Kidney (tissue), 14 donors: ENCODE results near the gene SNX27. TPM values are rescaled to one million over a fixed set of nuclear protein-coding genes. Genes with fewer than 3 reads are reported as not detected.
"Not testable (repeated sequence)": the region's sequence is repeated elsewhere in the genome, so short reads cannot be mapped to it uniquely, and the experiment has no call there.

Experiments used
- DNase-seq, 5 donors: peaks; one replicate each; pipeline ENCODE4 v3.0.0-alpha.2; 2013 to 2020
- FAIRE-seq: peaks from 2 replicates; lab custom pipeline; 2012; peaks lifted over from hg19 to GRCh38; lab: Jason Lieb, UNC
- H3K27ac ChIP-seq, 2 donors: one replicate each; pipeline ENCODE4 v1.7.0; 2013; ENCODE audit warnings: low read depth in 2 of 2, low read length in 2 of 2, inconsistent platforms in 1 of 2
- H3K27me3 ChIP-seq: one replicate; pipeline ENCODE4 v1.7.1; 2013; ENCODE audit warnings: low read length, inconsistent platforms; ENCODE audit not compliant: control insufficient read depth, insufficient read depth
- H3K36me3 ChIP-seq, 3 donors: one replicate each; pipeline versions ENCODE4 v1.7.0 to v1.7.1; 2013; ENCODE audit warnings: low read length in 3 of 3, control low read depth in 1 of 3, inconsistent platforms in 1 of 3; ENCODE audit not compliant: insufficient read depth in 3 of 3, control insufficient read depth in 2 of 3
- H3K4me1 ChIP-seq, 3 donors: one replicate each; pipeline versions ENCODE4 v1.7.0 to v1.7.1; 2013; ENCODE audit warnings: low read length in 3 of 3, inconsistent platforms in 1 of 3, low read depth in 1 of 3; ENCODE audit not compliant: control insufficient read depth in 2 of 3, insufficient read depth in 2 of 3
- H3K4me3 ChIP-seq, 3 donors: one replicate each; pipeline versions ENCODE4 v1.7.0 to v1.8.1; 2013; ENCODE audit warnings: low read length in 3 of 3, control low read depth in 1 of 3, inconsistent platforms in 1 of 3
- H3K9ac ChIP-seq, 3 donors: one replicate each; pipeline versions ENCODE4 v1.7.0 to v1.7.1; 2013; ENCODE audit warnings: low read length in 3 of 3, control low read depth in 1 of 3, inconsistent platforms in 1 of 3
- H3K9me3 ChIP-seq, 3 donors: one replicate each; pipeline versions ENCODE4 v1.7.0 to v1.7.1; 2013; ENCODE audit warnings: low read length in 3 of 3, control low read depth in 1 of 3, inconsistent platforms in 1 of 3; ENCODE audit not compliant: control insufficient read depth in 2 of 3, insufficient read depth in 1 of 3
- intact Hi-C: fragments of 100-400 bp; cut with DNase I; formaldehyde crosslinking; loops from one replicate; pipeline ENCODE4 v1.11.1; 2022
- polyA plus RNA-seq: library from polyadenylated mRNA; stranded (reverse); fragments of 350-450 nt; fragmentation: Illumina TruSeq; extraction: RNeasy Lipid Tissue Mini Kit (QIAGEN cat#74804); gene quantifications from one replicate; pipeline ENCODE4 v1.2.3, GENCODE V29; 2014; ENCODE audit warnings: low read depth, low replicate concordance; ENCODE audit not compliant: insufficient read depth
- total RNA-seq: library from RNA; stranded (reverse); fragmentation: NEBNext Ultra II Directional; extraction: Animal tissue kit (Norgen Biotek cat#: 25700); gene quantifications from one replicate; pipeline ENCODE4 v1.2.1, GENCODE V29; 2021
- TF ChIP-seq, protein P1 (sequence below): IDR thresholded peaks from 3 replicates; pipeline ENCODE4 v1.5.1; 2012; ENCODE audit warnings: mild to moderate bottlenecking, moderate library complexity, borderline replicate concordance; ENCODE audit not compliant: insufficient read depth; ENCODE audit errors: extremely low read depth
- donor health status: control.
- donor health status: control.
- donor health status: control.
- donor health status: control.
- donor health status: control.
- donor health status: DM: yes; HTN: yes; CAD: no.
- donor health status: Normal renal cell carcinoma (clear cell type).

SNX27 gene
- total and polyA plus RNA-seq, 2 donors from 2014 or later = 13.5 to 46.3 TPM

DNA sequence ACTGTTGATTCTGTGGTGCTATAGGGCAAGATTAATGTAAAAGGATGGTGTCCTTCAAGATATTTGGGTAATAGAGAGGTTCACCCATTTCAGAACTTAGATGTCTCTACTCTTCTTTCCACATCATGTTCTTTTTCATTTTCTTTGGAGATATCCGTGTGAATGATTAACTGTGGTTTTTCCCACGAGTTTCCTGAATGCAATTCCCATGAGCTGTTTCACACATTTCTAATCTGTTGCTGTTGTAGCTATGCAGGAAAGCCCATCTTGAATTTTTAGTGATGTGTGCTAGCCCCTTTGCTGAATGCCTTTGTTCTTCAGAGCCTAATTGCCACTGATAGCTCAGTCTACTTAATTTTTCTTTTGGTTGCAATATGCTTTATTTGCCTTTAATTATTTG lies 27.6 kb downstream of the SNX27 start:
- intact Hi-C loops = no loop called here
- no peaks in the 10 kb centered on the region for H3K9me3 ChIP-seq
- H3K36me3 ChIP-seq = no peaks in the 10 kb centered on the region
- TF ChIP-seq, protein P1, sequence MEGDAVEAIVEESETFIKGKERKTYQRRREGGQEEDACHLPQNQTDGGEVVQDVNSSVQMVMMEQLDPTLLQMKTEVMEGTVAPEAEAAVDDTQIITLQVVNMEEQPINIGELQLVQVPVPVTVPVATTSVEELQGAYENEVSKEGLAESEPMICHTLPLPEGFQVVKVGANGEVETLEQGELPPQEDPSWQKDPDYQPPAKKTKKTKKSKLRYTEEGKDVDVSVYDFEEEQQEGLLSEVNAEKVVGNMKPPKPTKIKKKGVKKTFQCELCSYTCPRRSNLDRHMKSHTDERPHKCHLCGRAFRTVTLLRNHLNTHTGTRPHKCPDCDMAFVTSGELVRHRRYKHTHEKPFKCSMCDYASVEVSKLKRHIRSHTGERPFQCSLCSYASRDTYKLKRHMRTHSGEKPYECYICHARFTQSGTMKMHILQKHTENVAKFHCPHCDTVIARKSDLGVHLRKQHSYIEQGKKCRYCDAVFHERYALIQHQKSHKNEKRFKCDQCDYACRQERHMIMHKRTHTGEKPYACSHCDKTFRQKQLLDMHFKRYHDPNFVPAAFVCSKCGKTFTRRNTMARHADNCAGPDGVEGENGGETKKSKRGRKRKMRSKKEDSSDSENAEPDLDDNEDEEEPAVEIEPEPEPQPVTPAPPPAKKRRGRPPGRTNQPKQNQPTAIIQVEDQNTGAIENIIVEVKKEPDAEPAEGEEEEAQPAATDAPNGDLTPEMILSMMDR = no peak
- H3K4me3 ChIP-seq = no peak overlapping the region
- H3K27ac ChIP-seq = no peak overlapping the region
- H3K9ac ChIP-seq = no peak overlapping the region
- H3K27me3 ChIP-seq = no peaks in the 10 kb centered on the region
- no peak for DNase-seq
- peaks cover 0 to 22% (median 7%) of the 10 kb centered on the region in 3 donors for H3K4me1 ChIP-seq
- no peak for FAIRE-seq

DNA sequence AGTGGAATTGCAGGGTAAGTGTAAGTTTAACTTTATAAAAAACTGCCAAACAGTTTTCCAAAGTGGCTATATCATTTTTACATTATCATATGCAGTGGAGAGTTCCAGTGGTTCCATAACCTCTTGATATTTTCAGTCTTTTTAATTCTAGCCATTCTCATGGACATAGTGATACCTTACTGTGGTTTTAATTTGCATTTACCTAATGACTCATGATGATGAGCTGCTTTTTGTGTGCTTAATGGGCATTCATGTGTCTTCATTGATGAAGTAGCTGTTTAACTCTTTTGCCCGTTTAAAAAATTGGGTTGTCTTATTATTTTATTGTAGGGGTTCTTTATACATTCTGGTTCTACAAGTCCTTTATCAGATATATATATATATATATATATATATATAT lies 29.4 kb downstream of the SNX27 start:
- Histone ChIP-seq H3K9me3 (no peaks in the 10 kb centered on the region), H3K9ac (no peak overlapping the region), H3K36me3 (no peaks in the 10 kb centered on the region), H3K27me3 (no peaks in the 10 kb centered on the region), H3K4me3 (no peak overlapping the region), H3K4me1 (peaks cover 0 to 22% (median 7%) of the 10 kb centered on the region in 3 donors), H3K27ac (no peak overlapping the region)
- TF ChIP-seq, protein P1 = no peak
- DNase-seq (no peak), FAIRE-seq (no peak)
- intact Hi-C loops = no loop called here

DNA sequence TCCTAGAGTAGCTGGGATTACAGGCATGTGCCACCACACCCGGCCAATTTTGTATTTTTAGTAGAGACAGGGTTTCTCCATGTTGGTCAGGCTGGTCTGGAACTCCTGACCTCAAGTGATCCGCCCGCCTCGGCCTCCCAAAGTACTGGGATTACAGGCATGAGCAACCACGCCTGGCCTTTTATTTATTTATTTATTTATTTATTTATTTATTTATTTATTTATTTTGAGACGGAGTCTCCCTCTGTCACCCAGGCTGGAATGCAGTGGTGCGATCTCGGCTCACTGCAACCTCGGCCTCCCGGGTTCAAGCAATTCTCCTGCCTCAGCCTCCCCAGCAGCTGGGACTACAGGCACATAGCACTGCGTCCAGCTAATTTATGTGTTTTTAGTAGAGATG lies 31.2 kb downstream of the SNX27 start:
- H3K36me3 ChIP-seq, FAIRE-seq, DNase-seq, H3K27ac ChIP-seq, H3K9me3 ChIP-seq, H3K9ac ChIP-seq, H3K4me3 ChIP-seq, intact Hi-C loops, H3K27me3 ChIP-seq: not testable (repeated sequence)
- peaks cover 0 to 15% (median 2%) of the 10 kb centered on the region in 3 donors for H3K4me1 ChIP-seq

DNA sequence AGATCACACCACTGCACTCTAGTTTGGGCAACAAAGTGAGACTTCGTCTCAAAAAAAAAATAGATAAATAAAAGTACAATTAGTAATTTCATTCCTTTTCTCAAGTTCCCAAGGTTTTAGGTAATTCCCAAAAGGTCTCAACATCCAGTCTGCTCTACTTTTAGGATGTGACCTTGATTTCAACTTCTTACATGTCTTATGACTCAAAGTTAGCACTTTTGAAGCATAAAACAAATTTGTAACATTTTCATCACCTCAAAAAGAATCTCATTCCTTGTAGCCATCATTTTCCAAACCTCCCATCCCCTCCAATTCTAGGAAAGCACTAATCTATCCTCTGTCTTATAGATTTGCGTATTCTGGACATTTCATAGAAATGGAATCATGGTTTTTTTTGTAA lies 32.2 kb downstream of the SNX27 start:
- H3K9ac ChIP-seq = no peak overlapping the region
- no peak overlapping the region for H3K4me3 ChIP-seq
- H3K36me3 ChIP-seq = no peaks in the 10 kb centered on the region
- TF ChIP-seq, protein P1 = no peak
- H3K4me1 ChIP-seq = peaks cover 0 to 6% (median 2%) of the 10 kb centered on the region in 3 donors
- no peak for DNase-seq
- H3K27ac ChIP-seq = no peak overlapping the region
- intact Hi-C loops = no loop called here
- no peaks in the 10 kb centered on the region for H3K9me3 ChIP-seq
- H3K27me3 ChIP-seq = no peaks in the 10 kb centered on the region
- no peak for FAIRE-seq
